HG03066 (cell line): ENCODE measurements around the gene PPP2R2C.

Experiments
- ATAC-seq: cut with Tn5 transposase; IDR thresholded peaks from one replicate; pipeline ENCODE4 v1.9.1; 2021; ENCODE audit warnings: low read depth; ENCODE audit not compliant: unreplicated experiment

Gene PPP2R2C

GRCh38 chr4:6469898-6470501 lies 2.4 kb downstream of the PPP2R2C start:
- ATAC-seq: no peak

DNA sequence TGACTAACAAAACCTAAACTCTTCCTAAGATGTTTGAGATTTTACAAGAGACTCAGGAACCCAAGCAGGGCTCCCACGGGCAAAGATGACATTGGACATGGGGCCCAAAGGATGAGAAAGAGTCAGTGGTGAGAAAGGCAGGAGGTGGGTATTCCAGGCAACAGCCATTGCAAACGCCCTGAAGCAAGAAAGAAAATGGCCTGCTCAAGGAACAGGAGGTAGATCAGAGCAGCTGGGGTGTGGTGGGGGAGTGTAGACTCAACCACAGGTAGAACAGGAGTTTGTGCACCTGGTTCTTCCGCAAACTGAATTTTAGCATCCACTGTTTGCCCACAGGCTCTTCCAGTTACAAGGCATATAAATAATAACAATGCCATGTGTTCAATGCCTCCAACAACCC lies 3.3 kb downstream of the PPP2R2C start:
- ATAC-seq: no peak

- ATAC-seq: no peak
Measured at GRCh38 chr4:6468376-6468775, 4.0 kb downstream of the PPP2R2C start.

DNA sequence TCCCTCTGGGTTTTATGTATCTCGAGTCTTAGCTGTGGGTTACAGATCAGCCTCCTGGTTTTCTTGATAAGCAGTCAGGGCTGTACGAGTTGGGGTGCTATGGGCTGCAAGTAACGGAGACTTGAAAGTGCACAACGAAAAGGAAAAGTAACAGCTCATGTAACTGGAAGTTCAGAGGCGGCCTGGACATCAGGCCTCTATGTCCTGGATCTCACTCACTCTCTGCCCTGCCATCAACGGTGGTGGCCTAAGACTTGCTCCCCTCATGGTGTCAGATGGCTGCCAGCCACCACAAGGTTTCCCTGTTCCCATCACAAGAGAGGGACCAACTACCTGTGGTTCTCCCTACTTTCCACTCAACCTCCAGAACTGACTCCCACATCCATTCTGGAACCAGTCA lies 4.8 kb downstream of the PPP2R2C start:
- ATAC-seq: no peak

DNA sequence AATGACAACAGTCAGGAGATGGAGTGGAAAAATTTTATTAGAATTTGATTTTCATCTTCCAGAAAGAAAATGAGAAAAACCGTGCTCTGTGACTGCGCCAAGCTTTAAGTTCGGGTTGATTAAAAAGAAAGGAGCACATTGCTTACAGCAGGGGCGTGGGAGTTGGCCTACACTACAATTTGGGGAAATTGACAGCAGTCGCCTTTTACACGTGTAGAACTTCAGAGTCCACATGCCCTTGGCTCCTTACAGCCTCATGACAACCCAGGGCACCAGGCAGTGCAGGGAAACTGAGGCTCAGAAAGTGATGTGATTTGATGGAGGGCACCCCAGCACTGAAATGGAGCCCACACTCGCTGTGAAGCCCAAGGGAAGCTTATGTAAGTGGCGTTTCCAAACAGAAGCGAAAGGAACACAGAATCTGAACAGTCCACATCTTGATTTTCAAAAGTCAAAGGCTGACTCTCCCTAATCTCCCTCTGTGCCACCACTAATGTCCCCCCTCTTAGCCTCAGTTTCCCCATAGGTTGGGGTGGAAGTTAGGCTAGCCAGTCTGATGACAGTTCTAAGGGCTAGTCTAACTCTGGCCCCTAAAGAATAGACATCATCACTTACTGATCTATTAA lies 5.5 kb downstream of the PPP2R2C start:
- ATAC-seq: no peak

GRCh38 chr4:6465955-6466354 lies 6.5 kb downstream of the PPP2R2C start:
- no peak for ATAC-seq

GRCh38 chr4:6464842-6465588 lies 7.4 kb downstream of the PPP2R2C start:
- no peak for ATAC-seq

DNA sequence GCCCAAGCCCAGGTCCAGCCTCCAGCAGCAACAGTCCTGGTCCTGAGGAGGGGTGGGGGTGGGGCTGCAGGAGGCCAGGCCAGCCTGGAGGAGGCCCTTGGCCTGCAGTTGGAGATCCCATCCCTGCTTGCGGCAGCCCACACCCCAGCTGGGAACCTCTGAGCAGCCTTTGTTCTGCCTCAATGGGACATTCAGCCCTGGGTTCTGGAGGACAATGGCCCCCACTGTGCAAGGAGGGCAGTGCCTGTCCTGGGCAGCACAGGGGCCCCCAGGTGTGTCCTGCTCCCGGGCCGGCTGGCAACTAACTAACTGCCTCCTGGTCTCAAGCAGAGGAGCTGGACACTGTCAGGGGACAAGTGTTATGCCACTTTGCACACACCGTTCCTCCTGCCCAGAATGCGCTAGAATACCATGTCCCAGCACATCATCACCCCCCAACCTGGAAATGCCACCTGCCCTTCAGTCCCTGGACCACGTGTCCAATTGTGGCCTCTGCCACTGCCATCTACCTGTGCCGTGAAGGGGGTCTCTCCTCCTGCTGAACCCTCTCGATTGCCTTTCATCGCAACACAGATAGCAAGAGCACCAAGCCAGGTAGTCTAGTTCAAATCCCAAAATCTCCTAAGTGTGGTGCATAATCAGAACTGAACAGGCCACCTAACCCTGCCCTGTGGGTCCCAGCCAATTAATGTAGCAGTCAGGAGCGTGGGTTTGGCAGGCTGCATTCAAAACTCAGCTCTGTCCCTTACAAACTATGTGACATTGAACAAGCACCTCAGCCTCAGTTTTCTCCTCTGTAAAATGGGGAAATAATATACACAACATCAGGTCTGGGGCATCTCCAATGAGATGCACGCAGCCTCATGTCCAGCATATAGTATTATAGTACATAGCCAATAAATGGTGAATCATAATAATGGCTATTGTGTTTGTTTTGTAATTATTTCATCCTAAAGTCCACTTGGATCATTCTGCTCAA lies 8.8 kb downstream of the PPP2R2C start:
- ATAC-seq: no peak

- ATAC-seq: no peak
Measured at GRCh38 chr4:6461301-6462165, 10.9 kb downstream of the PPP2R2C start.

DNA sequence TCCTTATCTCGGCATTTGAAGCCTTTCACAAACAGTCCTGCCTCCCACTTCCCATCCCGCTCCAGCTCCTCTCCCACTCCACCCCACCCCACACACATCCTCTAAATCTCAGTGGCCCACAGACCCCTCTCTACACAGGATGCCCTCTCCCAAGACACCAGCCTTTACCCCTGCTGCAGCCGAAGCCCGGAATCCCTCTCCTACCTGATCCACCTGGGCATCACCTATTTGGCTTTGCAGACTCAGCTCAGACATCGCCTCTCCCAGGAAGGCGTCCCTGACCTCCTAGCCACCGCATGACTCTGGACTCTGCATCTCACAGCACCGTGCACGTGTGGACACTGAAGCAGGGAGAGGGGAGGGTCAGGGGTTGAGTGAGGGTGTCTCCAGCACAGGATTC lies 11.5 kb downstream of the PPP2R2C start:
- ATAC-seq: no peak

- ATAC-seq: no peak
Measured at GRCh38 chr4:6458528-6458927, 13.9 kb downstream of the PPP2R2C start.

DNA sequence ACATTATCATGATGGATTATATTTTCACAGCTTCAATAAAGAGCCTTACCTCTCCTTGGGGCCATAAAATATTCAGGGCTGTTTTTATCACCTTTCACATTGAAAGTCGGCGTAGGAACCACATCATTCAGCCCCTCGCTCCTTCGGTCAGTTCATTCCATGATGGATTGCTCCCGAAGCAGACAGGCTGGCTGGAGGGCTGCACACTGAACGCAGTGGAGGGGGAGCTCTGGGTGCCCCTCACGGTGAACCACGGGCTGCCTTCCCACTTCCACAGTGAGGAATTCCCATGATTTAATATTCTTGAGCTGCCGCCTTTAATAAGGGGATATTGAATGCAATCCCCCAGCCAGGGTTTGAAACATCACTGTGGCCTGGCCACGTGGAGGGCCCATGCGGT lies 16.0 kb downstream of the PPP2R2C start:
- ATAC-seq: no peak

- ATAC-seq: no peak
Measured at GRCh38 chr4:6454112-6454910, 18.1 kb downstream of the PPP2R2C start.

DNA sequence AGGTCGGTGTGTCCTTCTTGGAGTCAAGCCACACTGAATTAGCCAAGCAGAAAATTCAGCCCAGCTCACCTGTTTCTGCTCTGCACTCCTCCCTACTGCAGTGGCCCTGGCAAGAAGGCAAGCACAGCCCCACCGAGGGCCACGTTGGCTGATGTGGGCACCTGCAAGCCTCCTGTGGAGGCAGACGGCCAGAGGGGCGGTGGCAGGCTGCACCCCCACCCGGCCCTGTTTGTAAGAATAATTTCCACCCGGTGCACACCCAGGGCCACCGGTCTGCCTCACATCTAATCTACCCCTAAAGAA lies 18.8 kb downstream of the PPP2R2C start:
- ATAC-seq: no peak

DNA sequence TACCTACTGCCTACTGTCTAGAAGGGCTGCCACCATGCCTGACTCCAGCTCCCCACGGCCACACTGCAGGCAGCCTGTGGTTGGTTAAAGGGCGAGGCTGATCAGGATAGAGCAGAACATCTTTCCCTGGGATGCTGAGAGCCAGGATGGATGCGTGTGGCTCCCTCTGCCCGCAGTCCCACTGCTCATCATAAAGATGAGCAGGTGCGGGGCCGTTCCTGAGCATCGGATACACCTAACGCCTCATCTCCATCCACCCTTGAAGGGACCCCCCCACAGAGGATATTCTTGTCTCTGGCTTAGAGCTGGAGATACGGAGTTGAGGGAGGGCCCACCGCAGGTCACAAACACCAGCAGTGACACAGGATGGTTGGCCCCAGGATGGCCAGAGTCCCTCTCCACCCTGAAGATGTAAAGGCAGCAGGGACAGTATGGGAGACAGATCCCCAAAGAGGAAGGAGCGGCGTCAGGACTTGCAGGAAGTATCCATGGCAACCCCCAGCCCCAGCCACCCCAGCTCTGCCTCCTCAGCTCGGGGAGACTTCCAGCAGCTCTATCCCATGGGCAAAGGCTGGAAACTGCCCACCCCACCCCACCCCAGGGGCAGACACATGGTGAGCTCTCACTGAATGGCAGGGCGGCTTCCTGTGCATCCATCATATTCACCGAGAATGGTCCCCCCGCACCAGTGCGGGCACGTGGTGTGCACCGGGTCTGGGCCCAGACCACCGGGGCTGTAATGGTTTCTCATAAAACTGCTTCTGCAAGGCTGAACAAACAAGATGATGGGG lies 19.3 kb downstream of the PPP2R2C start:
- ATAC-seq: no peak

GRCh38 chr4:6452116-6452896 lies 20.1 kb downstream of the PPP2R2C start:
- ATAC-seq: no peak

DNA sequence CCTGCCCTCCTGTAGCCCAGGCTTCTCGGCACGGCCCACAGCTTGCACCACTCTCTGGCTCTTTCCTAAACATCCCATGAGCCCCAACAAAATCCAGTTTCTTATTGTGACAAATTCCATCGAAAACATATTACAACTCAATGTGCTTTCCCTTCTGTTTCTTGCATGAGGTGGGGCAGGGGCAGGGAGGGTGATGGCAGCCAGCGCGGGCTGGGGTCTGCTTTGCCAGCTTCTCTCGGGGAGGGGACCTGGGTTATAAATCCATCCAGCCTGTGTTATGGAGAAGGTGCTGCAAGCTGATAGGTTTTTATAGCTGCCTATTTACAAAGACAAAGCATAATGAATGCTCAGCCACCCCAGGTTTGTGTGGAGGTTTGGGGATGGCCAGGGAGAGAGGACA lies 21.1 kb downstream of the PPP2R2C start:
- ATAC-seq: no peak

- no peak for ATAC-seq
Measured at GRCh38 chr4:6450709-6451108, 21.7 kb downstream of the PPP2R2C start.
